Measurements from ENCODE around the gene UTP3. TPM values are rescaled to one million over a fixed set of nuclear protein-coding genes. Genes with fewer than 3 reads are reported as not detected.

UTP3 gene
- total and polyA plus RNA-seq, 9 of the 15 experiments (the other 6 are each of a cell fraction or from before 2014, with no cell fraction given) = 11.9 to 69.3 (median 34.0) TPM

DNA sequence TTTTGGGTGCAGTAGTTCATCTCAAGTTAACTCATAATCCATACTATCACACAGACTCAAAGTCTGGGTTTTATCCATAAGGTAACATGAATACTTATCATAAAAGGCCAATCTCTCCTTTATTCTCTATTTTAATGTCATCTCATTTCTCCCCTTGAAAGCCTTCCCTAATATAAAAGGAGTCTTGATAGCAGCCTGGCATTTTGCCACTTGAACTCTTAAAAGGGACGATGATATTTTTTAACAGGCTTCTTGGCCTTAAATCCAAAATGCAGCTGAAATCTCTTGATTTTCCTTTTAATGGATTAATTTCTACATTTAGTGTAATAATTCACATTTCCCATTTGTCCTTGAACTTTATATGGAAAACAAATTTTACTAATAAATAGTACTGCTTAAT, 13.6 kb upstream of the UTP3 start (continued):
- TF ChIP-seq, protein P1, sequence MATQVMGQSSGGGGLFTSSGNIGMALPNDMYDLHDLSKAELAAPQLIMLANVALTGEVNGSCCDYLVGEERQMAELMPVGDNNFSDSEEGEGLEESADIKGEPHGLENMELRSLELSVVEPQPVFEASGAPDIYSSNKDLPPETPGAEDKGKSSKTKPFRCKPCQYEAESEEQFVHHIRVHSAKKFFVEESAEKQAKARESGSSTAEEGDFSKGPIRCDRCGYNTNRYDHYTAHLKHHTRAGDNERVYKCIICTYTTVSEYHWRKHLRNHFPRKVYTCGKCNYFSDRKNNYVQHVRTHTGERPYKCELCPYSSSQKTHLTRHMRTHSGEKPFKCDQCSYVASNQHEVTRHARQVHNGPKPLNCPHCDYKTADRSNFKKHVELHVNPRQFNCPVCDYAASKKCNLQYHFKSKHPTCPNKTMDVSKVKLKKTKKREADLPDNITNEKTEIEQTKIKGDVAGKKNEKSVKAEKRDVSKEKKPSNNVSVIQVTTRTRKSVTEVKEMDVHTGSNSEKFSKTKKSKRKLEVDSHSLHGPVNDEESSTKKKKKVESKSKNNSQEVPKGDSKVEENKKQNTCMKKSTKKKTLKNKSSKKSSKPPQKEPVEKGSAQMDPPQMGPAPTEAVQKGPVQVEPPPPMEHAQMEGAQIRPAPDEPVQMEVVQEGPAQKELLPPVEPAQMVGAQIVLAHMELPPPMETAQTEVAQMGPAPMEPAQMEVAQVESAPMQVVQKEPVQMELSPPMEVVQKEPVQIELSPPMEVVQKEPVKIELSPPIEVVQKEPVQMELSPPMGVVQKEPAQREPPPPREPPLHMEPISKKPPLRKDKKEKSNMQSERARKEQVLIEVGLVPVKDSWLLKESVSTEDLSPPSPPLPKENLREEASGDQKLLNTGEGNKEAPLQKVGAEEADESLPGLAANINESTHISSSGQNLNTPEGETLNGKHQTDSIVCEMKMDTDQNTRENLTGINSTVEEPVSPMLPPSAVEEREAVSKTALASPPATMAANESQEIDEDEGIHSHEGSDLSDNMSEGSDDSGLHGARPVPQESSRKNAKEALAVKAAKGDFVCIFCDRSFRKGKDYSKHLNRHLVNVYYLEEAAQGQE (IDR thresholded peaks at IDR 0.05; ENCODE audit: borderline replicate concordance) = no peak
- TF ChIP-seq, protein P1 (CRISPR knock-in tag; IDR thresholded peaks at IDR 0.05; ENCODE audit: low read depth) = no peak

DNA sequence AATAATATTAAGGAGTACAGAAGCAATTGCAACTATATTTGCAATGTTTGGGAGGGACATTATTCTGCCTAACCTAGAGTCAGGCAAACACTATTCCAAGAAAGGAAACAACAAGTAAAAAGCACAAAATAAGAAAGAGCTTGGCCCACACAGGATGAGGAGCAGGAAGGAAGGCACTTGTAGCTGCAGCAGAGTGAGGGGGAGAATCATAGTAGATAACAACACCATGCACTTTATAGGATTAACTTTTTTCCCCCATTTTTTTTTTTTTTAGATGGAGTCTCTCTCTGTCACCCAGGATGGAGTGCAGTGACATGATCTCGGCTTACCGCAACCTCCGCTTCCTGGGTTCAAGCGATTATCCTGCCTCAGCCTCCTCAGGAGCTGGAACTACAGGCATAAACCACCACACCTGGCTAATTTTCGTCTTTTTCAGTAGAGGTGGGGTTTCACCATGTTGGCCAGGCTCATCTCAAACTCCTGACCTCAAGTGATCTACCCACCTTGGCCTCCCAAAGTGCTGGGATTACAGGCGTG, 11.7 kb upstream of the UTP3 start:
- intact Hi-C loops (cut with micrococcal nuclease) (no loop called here), in situ Hi-C loops (cut with MboI) (no loop called here)
- no peak overlapping the region for H3K4me2 ChIP-seq (ENCODE audit: insufficient read depth, low read length)
- TF ChIP-seq, protein P2, sequence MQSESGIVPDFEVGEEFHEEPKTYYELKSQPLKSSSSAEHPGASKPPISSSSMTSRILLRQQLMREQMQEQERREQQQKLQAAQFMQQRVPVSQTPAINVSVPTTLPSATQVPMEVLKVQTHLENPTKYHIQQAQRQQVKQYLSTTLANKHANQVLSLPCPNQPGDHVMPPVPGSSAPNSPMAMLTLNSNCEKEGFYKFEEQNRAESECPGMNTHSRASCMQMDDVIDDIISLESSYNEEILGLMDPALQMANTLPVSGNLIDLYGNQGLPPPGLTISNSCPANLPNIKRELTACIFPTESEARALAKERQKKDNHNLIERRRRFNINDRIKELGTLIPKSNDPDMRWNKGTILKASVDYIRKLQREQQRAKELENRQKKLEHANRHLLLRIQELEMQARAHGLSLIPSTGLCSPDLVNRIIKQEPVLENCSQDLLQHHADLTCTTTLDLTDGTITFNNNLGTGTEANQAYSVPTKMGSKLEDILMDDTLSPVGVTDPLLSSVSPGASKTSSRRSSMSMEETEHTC (IDR thresholded peaks at IDR 0.05) = no peak
- no peak for TF ChIP-seq ZNF561 (CRISPR knock-in tag; conservative IDR thresholded peaks at IDR 0.05)
- TF ChIP-seq STAG1 (CRISPR knock-in tag; IDR thresholded peaks at IDR 0.05; ENCODE audit: borderline replicate concordance) = no peak
- ChIA-PET POLR2A (no interaction called here), CTCF (ENCODE audit: low intra/inter-chr PET ratio) (no interaction called here)
- ATAC-seq = no peak; the same call in 2 of the 3 replicates
- H2AFZ ChIP-seq (ENCODE audit: low read depth, low read length) = peak overlapping the region; percentile 5; the same call in 1 of the 2 replicates
- WGBS (ENCODE audit: insufficient coverage, low coverage, missing lambda C conversion rate) = 46% methylated on average over 3 of the region's 6 CpGs
- H3K36me3 ChIP-seq (ENCODE audit: control insufficient read depth, insufficient read depth, low read length) = no peaks in the 10 kb centered on the region
- no peak overlapping the region for H3K9ac ChIP-seq (ENCODE audit: insufficient read depth in 1 of 2, low read depth in 2 of 2, low read length in 2 of 2)
- no peaks in the 10 kb centered on the region for H3K9me3 ChIP-seq (replicated peaks; ENCODE audit: control insufficient read depth, insufficient read depth, low read depth, low read length)
- no peak overlapping the region for H3K27ac ChIP-seq (ENCODE audit: extremely low read depth, low read depth, low read length)
- no peaks in the 10 kb centered on the region for H3K27me3 ChIP-seq (ENCODE audit: control insufficient read depth in 2 of 2, insufficient read depth in 2 of 2, low read length in 2 of 2)
- no peaks in the 10 kb centered on the region for H3K4me1 ChIP-seq (replicated peaks in 1 of 2; ENCODE audit: control insufficient read depth in 2 of 2, insufficient read depth in 2 of 2, low read length in 2 of 2)
- no peaks in the 10 kb centered on the region for H4K20me1 ChIP-seq (replicated peaks; ENCODE audit: control insufficient read depth, insufficient read depth, low read length)
- DNase-seq (ENCODE audit: extremely low read depth in 1 of 4, low spot score in 3 of 4) = no peak
- no peaks in the 10 kb centered on the region for H3K79me2 ChIP-seq (ENCODE audit: control insufficient read depth, insufficient read depth, low read length)
- no peaks in the 10 kb centered on the region for H3K9me1 ChIP-seq (ENCODE audit: control insufficient read depth, insufficient read depth, low read length)
- no peak overlapping the region for H3K4me3 ChIP-seq
- BruUV-seq (replicated peaks) = no TSS peak
- no peak for FAIRE-seq

Measured in K562 (cell line).